Uterus (tissue), 2 donors: ENCODE measurements around the gene MBD5.

Source experiments
- POLR2A ChIP-seq, 2 donors: fragments of 450-650 bp; IDR thresholded peaks; one replicate each; pipeline ENCODE4 v1.6.1; 2016; ENCODE audit warnings: antibody characterized with exemption in 2 of 2, mild to moderate bottlenecking in 1 of 2, moderate library complexity in 1 of 2
- TF ChIP-seq, protein P1 (sequence below), 4 experiments: fragments of 200-600 bp in 2 of 4; fragments of 450-650 bp in 2 of 4; sonication (generic) in 2 of 4; IDR thresholded peaks; one replicate each; pipeline ENCODE4 v1.5.1; 2016 to 2019; ENCODE audit warnings: antibody characterized with exemption in 4 of 4, mild to moderate bottlenecking in 2 of 4, moderate library complexity in 1 of 4

DNA sequence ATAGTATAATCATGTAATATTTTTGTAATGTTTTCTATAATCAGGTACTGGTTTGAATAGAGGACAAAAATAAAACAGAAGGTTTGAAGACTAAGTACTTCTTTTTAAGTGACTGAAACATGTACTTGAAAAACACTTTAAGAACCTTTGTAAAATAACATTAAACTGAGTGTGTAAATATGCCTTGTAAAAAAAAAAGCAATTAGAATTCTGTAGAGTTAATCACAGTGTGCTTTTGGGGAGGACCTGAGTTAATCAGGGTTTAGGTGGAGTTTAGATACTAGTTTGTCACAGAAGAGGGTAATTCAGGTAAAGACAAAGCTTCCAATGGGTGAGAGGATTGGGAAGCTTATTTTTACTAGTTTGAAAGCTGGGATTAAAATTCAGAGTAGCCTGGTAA lies 10.3 kb downstream of the MBD5 start:
- TF ChIP-seq, protein P1, sequence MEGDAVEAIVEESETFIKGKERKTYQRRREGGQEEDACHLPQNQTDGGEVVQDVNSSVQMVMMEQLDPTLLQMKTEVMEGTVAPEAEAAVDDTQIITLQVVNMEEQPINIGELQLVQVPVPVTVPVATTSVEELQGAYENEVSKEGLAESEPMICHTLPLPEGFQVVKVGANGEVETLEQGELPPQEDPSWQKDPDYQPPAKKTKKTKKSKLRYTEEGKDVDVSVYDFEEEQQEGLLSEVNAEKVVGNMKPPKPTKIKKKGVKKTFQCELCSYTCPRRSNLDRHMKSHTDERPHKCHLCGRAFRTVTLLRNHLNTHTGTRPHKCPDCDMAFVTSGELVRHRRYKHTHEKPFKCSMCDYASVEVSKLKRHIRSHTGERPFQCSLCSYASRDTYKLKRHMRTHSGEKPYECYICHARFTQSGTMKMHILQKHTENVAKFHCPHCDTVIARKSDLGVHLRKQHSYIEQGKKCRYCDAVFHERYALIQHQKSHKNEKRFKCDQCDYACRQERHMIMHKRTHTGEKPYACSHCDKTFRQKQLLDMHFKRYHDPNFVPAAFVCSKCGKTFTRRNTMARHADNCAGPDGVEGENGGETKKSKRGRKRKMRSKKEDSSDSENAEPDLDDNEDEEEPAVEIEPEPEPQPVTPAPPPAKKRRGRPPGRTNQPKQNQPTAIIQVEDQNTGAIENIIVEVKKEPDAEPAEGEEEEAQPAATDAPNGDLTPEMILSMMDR (IDR thresholded peaks at IDR 0.05): no peak
- TF ChIP-seq POLR2A (IDR thresholded peaks at IDR 0.05): no peak
